Hepatocyte (in vitro differentiated cells): ENCODE measurements around the gene NR2C2AP. TPM values are rescaled to one million over a fixed set of nuclear protein-coding genes. Genes with fewer than 3 reads are reported as not detected.

Source experiments
- DNase-seq: peaks from one replicate; pipeline ENCODE4 v3.0.0-alpha.2; 2016; ENCODE audit warnings: low spot score
- H2AFZ ChIP-seq: fragments of 200-600 bp; sonication (generic); 2 replicates; pipeline ENCODE4 v1.6.0; 2016; ENCODE audit warnings: antibody characterized with exemption, mild to moderate bottlenecking
- H3K27ac ChIP-seq: fragments of 200-600 bp; sonication (generic); 2 replicates; pipeline ENCODE4 v1.5.1; 2016; ENCODE audit warnings: mild to moderate bottlenecking
- H3K27me3 ChIP-seq: fragments of 200-600 bp; sonication (generic); 2 replicates; pipeline ENCODE4 v1.6.1; 2016
- H3K36me3 ChIP-seq: fragments of 200-600 bp; sonication (generic); replicated peaks from 2 replicates; pipeline ENCODE4 v1.5.1; 2016; ENCODE audit warnings: low read depth; ENCODE audit not compliant: insufficient read depth
- H3K4me1 ChIP-seq: fragments of 200-600 bp; sonication (generic); 2 replicates; pipeline ENCODE4 v1.5.1; 2016; ENCODE audit warnings: mild to moderate bottlenecking, moderate library complexity; ENCODE audit not compliant: insufficient read depth
- H3K4me2 ChIP-seq: fragments of 200-600 bp; sonication (generic); 2 replicates; pipeline ENCODE4 v1.6.0; 2016
- H3K4me3 ChIP-seq: fragments of 200-600 bp; sonication (generic); 2 replicates; pipeline ENCODE4 v1.5.1; 2016; ENCODE audit warnings: mild to moderate bottlenecking
- H3K79me2 ChIP-seq: fragments of 200-600 bp; sonication (generic); 2 replicates; pipeline ENCODE4 v1.6.0; 2017; ENCODE audit warnings: mild to moderate bottlenecking
- H3K9me2 ChIP-seq: fragments of 200-600 bp; sonication (generic); replicated peaks from 2 replicates; pipeline ENCODE4 v1.6.0; 2017; ENCODE audit warnings: mild to moderate bottlenecking; ENCODE audit not compliant: insufficient read depth
- H3K9me3 ChIP-seq: fragments of 200-600 bp; sonication (generic); 2 replicates; pipeline ENCODE4 v1.5.1; 2016; ENCODE audit warnings: low read depth, mild to moderate bottlenecking
- H4K20me1 ChIP-seq: fragments of 200-600 bp; sonication (generic); 2 replicates; pipeline ENCODE4 v1.6.0; 2016; ENCODE audit warnings: mild to moderate bottlenecking; ENCODE audit not compliant: insufficient read depth, poor library complexity, severe bottlenecking
- CTCF ChIP-seq: fragments of 200-600 bp; sonication (generic); IDR thresholded peaks from 2 replicates; pipeline ENCODE4 v1.5.1; 2016; ENCODE audit warnings: antibody characterized with exemption, mild to moderate bottlenecking; ENCODE audit not compliant: poor library complexity
- EZH2 ChIP-seq: fragments of 200-600 bp; sonication (generic); IDR thresholded peaks from 2 replicates; pipeline ENCODE4 v1.6.1; 2016; ENCODE audit warnings: antibody characterized with exemption, mild to moderate bottlenecking, borderline replicate concordance
- EZH2phosphoT487 ChIP-seq: fragments of 200-600 bp; sonication (generic); IDR thresholded peaks from one replicate; pipeline ENCODE4 v1.6.1; 2018; ENCODE audit warnings: antibody characterized with exemption, mild to moderate bottlenecking, low read depth, moderate library complexity; ENCODE audit not compliant: unreplicated experiment, severe bottlenecking
- WGBS: methylation state at CpG from one replicate; pipeline ENCODE4 v1.1.6; 2016; ENCODE audit warnings: low lambda C conversion rate; ENCODE audit errors: missing lambda C conversion rate; 5-methylcytosine and 5-hydroxymethylcytosine counted together
- polyA plus RNA-seq: library from polyadenylated mRNA; unstranded; fragments of >200 nt; fragmentation: Nextera tagmentation; extraction: Ambion mirVana; gene quantifications from 2 replicates; pipeline ENCODE4 v1.2.1, GENCODE V29; 2016
- total RNA-seq: library from RNA; depleted of rRNA; stranded (reverse); fragments of >200 nt; gene quantifications from 2 replicates; pipeline ENCODE4 v1.2.3, GENCODE V29; 2014

Gene NR2C2AP
- total and polyA plus RNA-seq, 2 experiments from 2014 or later = 5.2 to 9.0 TPM

DNA sequence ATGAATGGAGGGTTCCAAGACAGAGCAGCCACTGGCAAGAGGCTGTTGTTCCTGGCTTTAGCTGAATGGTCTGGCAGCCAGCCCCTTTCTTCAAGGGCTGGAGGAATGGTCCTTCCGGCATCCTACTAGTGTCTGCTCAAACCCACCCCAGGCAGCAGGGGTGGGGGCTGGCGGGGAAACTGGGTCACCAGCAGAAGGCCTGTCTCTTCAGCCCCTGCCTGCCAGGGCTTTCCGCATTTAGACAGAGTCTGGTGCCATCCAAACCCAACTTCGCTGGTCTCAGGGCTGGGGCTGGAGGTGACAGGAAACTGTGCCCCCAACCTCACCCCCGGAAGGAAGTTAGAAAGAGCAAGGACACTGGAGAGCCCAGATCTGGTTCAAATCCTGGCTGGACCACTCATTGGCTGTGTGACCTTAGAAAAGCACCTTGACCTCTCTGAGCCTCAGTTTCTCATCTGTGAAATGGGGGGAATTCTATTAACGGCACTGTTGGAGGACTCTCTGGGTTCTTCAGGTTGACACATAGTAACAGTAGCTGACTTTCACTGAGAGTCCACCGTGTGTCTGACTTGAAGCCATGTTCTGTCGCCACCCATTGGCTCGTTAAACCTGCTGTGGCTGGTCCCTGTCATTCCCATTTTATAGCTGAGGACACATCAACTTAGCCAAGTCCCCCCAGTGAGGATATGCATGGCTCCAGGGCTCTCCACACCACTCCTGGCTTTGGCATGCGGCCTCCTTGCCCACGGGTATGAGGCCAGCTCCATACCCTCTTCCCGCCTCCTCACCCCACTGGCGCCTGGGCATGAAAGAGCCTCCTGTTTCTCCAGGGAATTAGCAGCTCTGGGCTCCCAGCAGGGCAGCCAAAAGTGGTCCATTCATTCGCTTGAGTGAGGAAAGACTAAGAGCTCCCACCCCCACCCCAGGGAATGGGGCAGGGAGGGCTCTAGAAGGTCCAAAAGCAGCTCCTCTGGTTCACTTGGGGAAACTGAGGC is 2.5 kb upstream of the NR2C2AP start:
- no peak overlapping the region for H3K4me2 ChIP-seq
- H3K36me3 ChIP-seq = no peaks in the 10 kb centered on the region
- no peaks in the 10 kb centered on the region for H3K4me1 ChIP-seq
- H3K27ac ChIP-seq = no peak overlapping the region
- no peak for TF ChIP-seq CTCF
- no peak for TF ChIP-seq EZH2
- no peak for TF ChIP-seq EZH2phosphoT487
- no peak overlapping the region for H2AFZ ChIP-seq
- H3K79me2 ChIP-seq = peaks cover 2% of the 10 kb centered on the region
- no peak for DNase-seq
- H3K9me3 ChIP-seq = no peaks in the 10 kb centered on the region
- no peaks in the 10 kb centered on the region for H4K20me1 ChIP-seq
- H3K9me2 ChIP-seq = no peaks in the 10 kb centered on the region
- WGBS = 62% methylated on average over 14 of the region's 14 CpGs
- H3K4me3 ChIP-seq = no peak overlapping the region
- H3K27me3 ChIP-seq = peaks cover 11% of the 10 kb centered on the region

- H3K4me3 ChIP-seq = no peak overlapping the region
- 70% methylated on average over 13 of the region's 13 CpGs for WGBS
- peaks cover 2% of the 10 kb centered on the region for H3K79me2 ChIP-seq
- no peak overlapping the region for H3K4me2 ChIP-seq
- H4K20me1 ChIP-seq = no peaks in the 10 kb centered on the region
- H3K27me3 ChIP-seq = peaks cover 4% of the 10 kb centered on the region
- no peaks in the 10 kb centered on the region for H3K36me3 ChIP-seq
- no peak overlapping the region for H2AFZ ChIP-seq
- H3K27ac ChIP-seq = no peak overlapping the region
- no peaks in the 10 kb centered on the region for H3K4me1 ChIP-seq
- DNase-seq = no peak
- no peaks in the 10 kb centered on the region for H3K9me3 ChIP-seq
- TF ChIP-seq CTCF (no peak), EZH2phosphoT487 (no peak), EZH2 (no peak)
- H3K9me2 ChIP-seq = no peaks in the 10 kb centered on the region
These were observed 967 bp upstream of the NR2C2AP start for GRCh38 chr19:19204181-19204580.

DNA sequence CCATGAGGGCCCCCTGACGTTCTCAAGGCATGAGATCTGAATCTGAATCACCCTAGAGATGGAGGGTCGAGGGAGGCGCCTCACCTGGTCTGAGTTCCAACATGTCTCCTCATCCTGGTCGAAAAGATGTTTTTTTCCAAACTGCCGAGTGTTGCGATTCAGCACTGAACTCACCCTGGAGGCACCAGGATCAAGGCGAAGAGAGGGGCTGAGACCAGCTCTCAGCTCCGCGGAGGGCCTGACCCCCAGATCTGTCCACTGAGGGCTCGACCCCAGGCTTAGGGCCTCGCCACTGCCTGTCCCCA is 555 bp downstream of the NR2C2AP start:
- Histone ChIP-seq H3K9me2 (no peaks in the 10 kb centered on the region), H3K27me3 (peaks cover 4% of the 10 kb centered on the region), H3K79me2 (peaks cover 2% of the 10 kb centered on the region), H2AFZ (peak overlapping the region; percentile 88), H3K9me3 (no peaks in the 10 kb centered on the region), H3K4me2 (peak overlapping the region; percentile 92), H3K36me3 (no peaks in the 10 kb centered on the region), H3K4me3 (peak overlapping the region; percentile 74), H4K20me1 (no peaks in the 10 kb centered on the region), H3K27ac (peak overlapping the region; percentile 75), H3K4me1 (no peaks in the 10 kb centered on the region)
- TF ChIP-seq EZH2phosphoT487 (no peak), CTCF (no peak), EZH2 (no peak)
- no peak for DNase-seq
- 37% methylated on average over 11 of the region's 11 CpGs for WGBS
